SK-N-MC (cell line): ENCODE measurements around the gene WDR7.

ENCODE experiments used
- FOXP2 ChIP-seq: optimal IDR thresholded peaks from 2 replicates; pipeline ENCODE3; 2011; ENCODE audit warnings: mild to moderate bottlenecking, moderate library complexity; ENCODE audit not compliant: insufficient read depth; ENCODE audit errors: extremely low read length, control extremely low read depth
- POLR2AphosphoS5 ChIP-seq: IDR thresholded peaks from 2 replicates; pipeline ENCODE4 v1.6.1; 2012; ENCODE audit warnings: mild to moderate bottlenecking, low read depth, low read length, borderline replicate concordance

DNA sequence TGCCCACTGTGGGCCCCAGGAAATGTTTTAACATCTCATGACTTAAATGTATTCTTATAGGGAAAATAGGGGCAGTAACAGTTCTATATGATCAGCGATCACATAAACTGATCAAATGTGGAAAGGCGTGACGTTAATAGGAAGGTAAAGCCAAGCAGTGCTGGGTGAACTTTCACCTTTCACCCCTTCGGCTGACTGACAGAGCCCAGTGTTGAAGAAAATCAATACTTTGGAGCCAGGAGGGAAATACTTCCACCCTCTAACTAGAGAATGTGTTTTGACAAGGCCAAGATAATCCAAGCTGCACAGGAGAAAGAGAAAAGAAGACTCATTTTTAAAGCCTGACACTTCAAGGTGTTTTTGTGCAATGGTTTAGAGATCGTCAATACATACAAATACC lies 379.3 kb downstream of the WDR7 start:
- TF ChIP-seq POLR2AphosphoS5 (no peak), FOXP2 (no peak)
